Nephron progenitor cell (in vitro differentiated cells): Measurements from ENCODE around the gene FOXG1.

Experiments
- DNase-seq: peaks from one replicate; pipeline ENCODE4 v3.0.0; 2021
- H3K27ac Mint-ChIP-seq: 2 replicates; pipeline ENCODE4 v1.8.0; 2021; ENCODE audit warnings: mild to moderate bottlenecking, moderate library complexity, mixed read lengths
- H3K27me3 Mint-ChIP-seq: 2 replicates; pipeline ENCODE4 v1.8.0; 2021; ENCODE audit warnings: mild to moderate bottlenecking, low read depth, mixed read lengths; ENCODE audit not compliant: poor library complexity
- H3K36me3 Mint-ChIP-seq: 2 replicates; pipeline ENCODE4 v1.8.0; 2021; ENCODE audit warnings: low read depth, mixed read lengths
- H3K4me1 Mint-ChIP-seq: 2 replicates; pipeline ENCODE4 v1.8.0; 2021; ENCODE audit warnings: mixed read lengths
- H3K4me3 Mint-ChIP-seq: 2 replicates; pipeline ENCODE4 v1.8.0; 2021; ENCODE audit warnings: mild to moderate bottlenecking, moderate library complexity, mixed read lengths
- H3K9me3 Mint-ChIP-seq: 2 replicates; pipeline ENCODE4 v1.8.0; 2021; ENCODE audit warnings: mild to moderate bottlenecking, moderate library complexity, mixed read lengths
- TF ChIP-seq, protein P1 (sequence below): fragments of 200-600 bp; sonication (generic); IDR thresholded peaks from 2 replicates; pipeline ENCODE4 v1.5.0; 2021; ENCODE audit warnings: antibody characterized with exemption

The FOXG1 gene

DNA sequence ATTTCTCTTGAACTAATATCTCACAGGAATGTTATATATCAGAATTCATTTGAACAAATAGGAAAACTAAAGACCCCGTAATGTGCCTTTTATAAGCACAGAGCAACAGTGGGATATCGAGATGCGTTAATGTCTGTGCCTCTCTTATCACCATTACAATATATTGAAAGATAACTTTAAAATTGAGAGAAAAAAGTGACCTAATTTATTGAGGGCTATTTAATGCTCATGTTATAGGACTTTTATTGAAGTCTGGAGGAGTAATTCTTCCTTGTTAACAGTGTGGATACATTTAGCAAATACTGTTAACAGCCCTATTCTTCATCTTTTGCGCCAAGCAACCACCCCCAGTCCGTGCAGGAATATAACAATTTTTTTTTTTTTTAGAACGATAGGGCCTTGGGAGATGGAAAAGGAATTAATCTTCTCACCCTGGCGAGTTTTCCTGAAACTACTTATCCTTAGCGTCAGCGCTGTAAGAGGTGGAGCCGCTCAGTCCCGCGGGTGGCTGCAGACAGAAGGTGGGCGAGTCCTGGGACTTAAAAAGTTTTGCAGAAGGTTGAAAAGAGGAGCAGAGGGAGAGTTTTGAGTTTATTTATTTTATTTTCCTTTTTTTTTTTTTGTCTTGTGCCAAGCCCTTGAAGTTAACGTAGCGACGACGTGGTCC lies 11.0 kb downstream of the FOXG1 start:
- Mint-ChIP-seq H3K36me3 (no peaks in the 10 kb centered on the region), H3K27me3 (peaks cover 100% of the 10 kb centered on the region), H3K4me1 (peaks cover 5% of the 10 kb centered on the region), H3K4me3 (no peak overlapping the region), H3K27ac (no peak overlapping the region), H3K9me3 (no peaks in the 10 kb centered on the region)
- DNase-seq: no peak
- TF ChIP-seq, protein P1, sequence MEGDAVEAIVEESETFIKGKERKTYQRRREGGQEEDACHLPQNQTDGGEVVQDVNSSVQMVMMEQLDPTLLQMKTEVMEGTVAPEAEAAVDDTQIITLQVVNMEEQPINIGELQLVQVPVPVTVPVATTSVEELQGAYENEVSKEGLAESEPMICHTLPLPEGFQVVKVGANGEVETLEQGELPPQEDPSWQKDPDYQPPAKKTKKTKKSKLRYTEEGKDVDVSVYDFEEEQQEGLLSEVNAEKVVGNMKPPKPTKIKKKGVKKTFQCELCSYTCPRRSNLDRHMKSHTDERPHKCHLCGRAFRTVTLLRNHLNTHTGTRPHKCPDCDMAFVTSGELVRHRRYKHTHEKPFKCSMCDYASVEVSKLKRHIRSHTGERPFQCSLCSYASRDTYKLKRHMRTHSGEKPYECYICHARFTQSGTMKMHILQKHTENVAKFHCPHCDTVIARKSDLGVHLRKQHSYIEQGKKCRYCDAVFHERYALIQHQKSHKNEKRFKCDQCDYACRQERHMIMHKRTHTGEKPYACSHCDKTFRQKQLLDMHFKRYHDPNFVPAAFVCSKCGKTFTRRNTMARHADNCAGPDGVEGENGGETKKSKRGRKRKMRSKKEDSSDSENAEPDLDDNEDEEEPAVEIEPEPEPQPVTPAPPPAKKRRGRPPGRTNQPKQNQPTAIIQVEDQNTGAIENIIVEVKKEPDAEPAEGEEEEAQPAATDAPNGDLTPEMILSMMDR: no peak

DNA sequence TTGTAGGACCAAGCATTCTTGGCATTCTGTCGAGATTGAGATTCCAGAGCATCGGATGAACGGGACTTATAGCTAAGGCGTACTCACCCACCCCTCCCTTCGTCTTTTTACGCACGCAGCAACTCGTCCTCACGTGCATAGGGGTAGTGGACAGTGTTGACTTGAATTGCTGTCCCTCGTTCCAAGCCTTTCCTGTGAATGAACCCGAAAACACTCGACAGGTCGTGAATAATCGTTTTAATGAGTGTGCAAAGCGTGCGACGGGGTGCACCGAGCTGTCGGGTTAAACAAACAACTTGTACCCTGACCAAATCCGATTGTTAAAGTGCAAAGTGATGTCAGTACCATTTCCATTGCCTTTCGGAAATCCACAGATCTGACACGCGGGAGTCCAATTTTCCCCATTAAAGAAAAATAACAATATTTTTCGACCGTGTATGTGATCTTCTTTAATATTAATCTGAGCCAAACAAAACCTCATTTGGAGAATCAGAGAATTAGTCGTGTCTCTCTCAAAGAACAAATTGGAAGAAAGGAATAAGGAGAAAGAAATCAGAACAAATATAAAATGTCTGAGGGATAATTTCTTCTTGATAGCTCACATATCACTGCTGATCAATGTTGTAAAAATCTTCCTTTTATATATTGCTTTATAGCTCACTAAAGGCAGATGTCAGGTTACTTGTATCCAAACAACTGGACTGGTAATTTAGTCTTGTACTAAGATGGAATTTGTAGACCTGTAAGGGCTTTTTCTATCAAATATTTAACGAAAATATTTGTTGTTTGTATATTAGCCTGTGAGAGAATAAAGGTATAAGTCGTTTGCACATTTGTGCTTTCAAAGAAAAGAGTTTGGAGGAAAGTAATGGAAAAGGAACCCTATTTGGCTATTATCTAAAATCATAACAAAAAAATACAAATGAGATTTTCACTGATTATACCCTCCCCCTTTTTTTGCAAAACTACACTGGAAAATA lies 11.8 kb downstream of the FOXG1 start:
- Mint-ChIP-seq H3K27me3 (peaks cover 100% of the 10 kb centered on the region), H3K4me3 (no peak overlapping the region), H3K4me1 (peaks cover 5% of the 10 kb centered on the region), H3K9me3 (peaks cover under 1% of the 10 kb centered on the region), H3K36me3 (no peaks in the 10 kb centered on the region), H3K27ac (no peak overlapping the region)
- no peak for DNase-seq
- TF ChIP-seq, protein P1: no peak

DNA sequence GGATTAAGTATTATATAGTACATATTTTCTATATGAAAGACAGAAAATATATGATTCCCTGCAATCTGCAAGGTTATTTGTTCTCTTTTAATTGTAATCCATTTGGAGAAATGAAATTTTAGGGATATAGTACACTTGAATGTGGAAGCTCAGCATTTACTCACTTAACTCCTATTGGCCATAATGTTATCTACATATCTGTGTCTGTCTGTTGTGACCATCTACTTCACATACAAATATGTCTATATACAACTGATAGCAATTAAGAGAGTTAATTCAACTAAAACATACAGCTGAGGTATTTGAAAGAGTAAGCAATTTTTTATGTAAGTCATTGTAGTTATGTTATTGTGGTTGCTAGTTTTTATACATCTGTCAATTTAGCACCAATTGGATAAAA lies 12.9 kb downstream of the FOXG1 start:
- Mint-ChIP-seq H3K4me3 (no peak overlapping the region), H3K9me3 (peaks cover 11% of the 10 kb centered on the region), H3K27ac (no peak overlapping the region), H3K36me3 (no peaks in the 10 kb centered on the region), H3K27me3 (peaks cover 100% of the 10 kb centered on the region), H3K4me1 (peaks cover 1% of the 10 kb centered on the region)
- no peak for DNase-seq
- TF ChIP-seq, protein P1: no peak

DNA sequence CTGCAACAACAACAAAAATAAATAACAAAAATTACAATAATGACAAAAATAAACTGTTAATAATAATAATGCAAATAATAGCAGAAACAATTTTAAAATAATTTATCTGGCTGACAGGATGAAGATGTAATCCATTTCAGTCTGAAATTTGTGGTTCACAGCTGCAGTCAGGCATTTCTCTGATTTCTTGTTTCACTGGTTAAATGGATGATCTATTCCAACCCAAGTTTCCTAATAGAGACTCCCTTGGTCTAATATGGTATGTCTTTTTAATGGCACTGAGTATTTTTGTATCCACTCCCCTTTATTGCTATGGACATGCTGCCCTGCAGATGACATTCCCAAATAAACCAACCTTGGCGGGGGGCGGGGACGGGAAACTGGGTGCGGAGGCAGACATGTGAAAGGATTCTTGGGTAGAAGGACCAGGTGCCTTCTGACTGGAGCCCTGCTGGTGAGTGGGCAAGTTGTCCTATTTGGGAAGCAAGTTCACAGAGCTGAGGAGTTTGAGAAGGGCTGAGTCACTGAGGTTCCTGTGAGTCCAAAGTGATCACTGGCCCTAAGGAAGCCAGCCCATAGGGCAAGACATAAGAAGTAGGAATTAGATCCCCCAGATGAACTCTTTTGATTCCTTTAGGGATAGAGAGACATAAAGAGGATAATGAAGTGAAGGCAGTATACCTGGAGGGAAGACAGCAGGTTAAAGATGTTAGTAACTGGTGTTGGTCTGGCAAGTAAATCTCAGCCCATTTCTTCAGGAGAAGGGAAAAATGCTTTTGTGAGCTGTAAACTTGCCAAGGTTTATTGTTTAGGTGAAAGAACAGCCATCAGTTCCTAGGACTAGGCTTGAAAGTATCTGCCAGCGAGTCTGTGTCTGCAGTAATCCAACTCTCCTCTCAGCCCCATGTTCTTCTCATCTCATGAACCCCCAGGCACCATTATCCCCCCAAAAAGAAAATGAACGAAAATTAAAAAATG lies 14.5 kb downstream of the FOXG1 start:
- H3K4me3 Mint-ChIP-seq: no peak overlapping the region
- H3K36me3 Mint-ChIP-seq: no peaks in the 10 kb centered on the region
- peaks cover 24% of the 10 kb centered on the region for H3K9me3 Mint-ChIP-seq
- TF ChIP-seq, protein P1: no peak
- H3K4me1 Mint-ChIP-seq: peaks cover 7% of the 10 kb centered on the region
- peaks cover 100% of the 10 kb centered on the region for H3K27me3 Mint-ChIP-seq
- DNase-seq: no peak
- H3K27ac Mint-ChIP-seq: no peak overlapping the region

DNA sequence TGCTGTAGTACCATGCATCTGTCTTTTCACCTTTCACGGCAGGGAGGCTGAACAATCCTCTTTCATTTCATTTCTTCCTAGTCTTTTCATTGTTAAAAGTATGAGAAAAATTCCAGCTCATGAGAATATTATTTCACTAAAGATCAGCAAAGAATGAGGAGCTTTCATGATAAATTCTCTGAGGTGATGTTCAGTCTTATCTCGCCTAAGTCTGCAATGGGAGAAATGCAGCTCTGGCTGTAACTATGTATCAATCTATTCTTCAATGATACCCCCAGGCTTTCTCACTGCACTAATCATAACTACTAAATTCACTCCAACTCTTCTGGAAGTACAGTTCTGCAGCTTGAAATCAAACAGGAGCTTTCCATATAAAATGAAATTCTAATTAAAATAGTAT lies 15.7 kb downstream of the FOXG1 start:
- TF ChIP-seq, protein P1: no peak
- DNase-seq: no peak
- Mint-ChIP-seq H3K4me1 (peaks cover 7% of the 10 kb centered on the region), H3K4me3 (no peak overlapping the region), H3K27me3 (peaks cover 99% of the 10 kb centered on the region), H3K36me3 (no peaks in the 10 kb centered on the region), H3K27ac (no peak overlapping the region), H3K9me3 (peaks cover 36% of the 10 kb centered on the region)
